ENCODE data around the gene KLHL28.

The KLHL28 gene

DNA sequence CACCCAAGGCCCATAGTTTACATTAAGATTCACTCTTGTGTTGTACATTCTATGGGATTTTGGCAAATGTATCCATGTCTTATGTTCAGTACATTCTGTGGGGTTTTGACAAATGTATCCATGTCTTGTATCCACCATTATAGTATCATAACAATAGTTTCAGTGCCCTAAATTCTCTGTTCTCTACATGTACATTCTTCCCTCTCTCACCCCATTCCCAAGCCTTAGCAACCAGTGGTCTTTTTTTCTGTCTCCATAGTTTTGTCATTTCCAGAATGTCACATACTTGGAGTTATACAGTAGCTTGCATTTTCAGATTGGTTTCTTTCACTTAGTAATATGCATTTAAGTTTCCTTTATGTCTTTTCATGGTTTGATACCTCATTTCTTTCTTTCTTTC, 7.0 kb upstream of the KLHL28 start:
- DNase-seq = no peak
- H3K27me3 ChIP-seq (replicated peaks in 2 of 5; ENCODE audit: control insufficient read depth in 4 of 5, insufficient read depth in 5 of 5, low read length in 4 of 5) = no peaks in the 10 kb centered on the region
- H3K4me3 ChIP-seq (ENCODE audit: control insufficient read depth in 1 of 7, extremely low read depth in 1 of 7, insufficient read depth in 4 of 7, low read depth in 2 of 7, low read length in 6 of 7) = peak overlapping the region in 1 of 7 experiments; percentile 10
- no peak overlapping the region for H3K27ac ChIP-seq (ENCODE audit: insufficient read depth in 1 of 2, low read depth in 1 of 2, low read length in 2 of 2, poor library complexity in 1 of 2, severe bottlenecking in 2 of 2)
- H3K36me3 ChIP-seq (ENCODE audit: control insufficient read depth in 4 of 4, insufficient read depth in 4 of 4, low read length in 3 of 4) = peaks cover 5 to 18% (median 7%) of the 10 kb centered on the region in 4 experiments
- POLR2A ChIA-PET = no interaction called here
- CTCF ChIA-PET = no interaction called here
- peaks cover 8 to 33% (median 23%) of the 10 kb centered on the region in 4 experiments for H3K4me1 ChIP-seq (ENCODE audit: control extremely low read depth in 1 of 4, control insufficient read depth in 4 of 4, insufficient read depth in 4 of 4, low read length in 3 of 4)
- peaks cover 0 to 15% (median 5%) of the 10 kb centered on the region in 5 experiments for H3K9me3 ChIP-seq (ENCODE audit: control extremely low read depth in 1 of 5, control insufficient read depth in 4 of 5, insufficient read depth in 2 of 5, low read depth in 1 of 5, low read length in 4 of 5)

DNA sequence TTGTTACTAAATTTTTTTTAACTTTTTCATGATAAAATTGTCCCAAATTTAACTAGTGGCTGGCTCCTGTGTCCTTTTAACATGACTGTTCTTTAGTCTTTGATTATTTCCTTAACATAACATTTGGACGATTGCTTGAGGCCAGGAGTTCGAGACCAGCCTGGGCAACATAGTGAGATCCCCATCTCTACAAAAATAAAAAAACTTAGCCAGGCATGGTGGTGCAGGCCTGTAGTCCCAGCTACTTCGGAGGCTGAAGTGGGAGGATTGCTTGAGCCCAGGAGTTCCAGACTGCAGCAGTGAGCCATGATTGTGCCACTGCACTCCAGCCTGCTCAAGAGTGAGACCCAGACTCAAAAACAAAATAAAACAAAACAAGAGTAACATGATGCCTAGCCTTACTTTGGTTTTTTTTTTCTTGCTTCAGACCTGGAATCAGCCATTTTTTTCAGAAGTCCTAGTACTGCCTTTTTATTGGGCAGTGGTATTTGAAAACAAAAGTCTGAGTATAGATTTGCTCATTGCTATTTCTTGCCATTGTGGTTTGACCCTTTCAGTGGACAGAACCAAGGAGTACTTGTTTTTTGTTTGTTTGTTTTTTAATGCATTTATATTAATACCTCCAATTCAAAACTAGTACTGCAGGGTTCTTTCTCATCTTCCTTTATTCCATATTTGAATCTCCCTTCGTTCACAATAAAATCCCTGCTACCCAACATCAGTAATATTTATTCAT, 5.0 kb upstream of the KLHL28 start:
- H3K27me3 ChIP-seq (replicated peaks in 2 of 5; ENCODE audit: control insufficient read depth in 4 of 5, insufficient read depth in 5 of 5, low read length in 4 of 5) = no peaks in the 10 kb centered on the region
- peaks cover 0 to 15% (median 5%) of the 10 kb centered on the region in 5 experiments for H3K9me3 ChIP-seq (ENCODE audit: control extremely low read depth in 1 of 5, control insufficient read depth in 4 of 5, insufficient read depth in 2 of 5, low read depth in 1 of 5, low read length in 4 of 5)
- H3K4me3 ChIP-seq (ENCODE audit: control insufficient read depth in 1 of 7, extremely low read depth in 1 of 7, insufficient read depth in 4 of 7, low read depth in 2 of 7, low read length in 6 of 7) = peak overlapping the region in 6 of 7 experiments; percentile 12 to 60 (median 38)
- POLR2A ChIA-PET = no interaction called here
- H3K27ac ChIP-seq (ENCODE audit: insufficient read depth in 1 of 2, low read depth in 1 of 2, low read length in 2 of 2, poor library complexity in 1 of 2, severe bottlenecking in 2 of 2) = no peak overlapping the region
- CTCF ChIA-PET = no interaction called here
- 91% methylated on average over 4 of the region's 4 CpGs for WGBS (ENCODE audit: insufficient coverage)
- DNase-seq = no peak
- peaks cover 16 to 44% (median 36%) of the 10 kb centered on the region in 4 experiments for H3K4me1 ChIP-seq (ENCODE audit: control extremely low read depth in 1 of 4, control insufficient read depth in 4 of 4, insufficient read depth in 4 of 4, low read length in 3 of 4)
- H3K36me3 ChIP-seq (ENCODE audit: control insufficient read depth in 4 of 4, insufficient read depth in 4 of 4, low read length in 3 of 4) = peaks cover 5 to 18% (median 7%) of the 10 kb centered on the region in 4 experiments

DNA sequence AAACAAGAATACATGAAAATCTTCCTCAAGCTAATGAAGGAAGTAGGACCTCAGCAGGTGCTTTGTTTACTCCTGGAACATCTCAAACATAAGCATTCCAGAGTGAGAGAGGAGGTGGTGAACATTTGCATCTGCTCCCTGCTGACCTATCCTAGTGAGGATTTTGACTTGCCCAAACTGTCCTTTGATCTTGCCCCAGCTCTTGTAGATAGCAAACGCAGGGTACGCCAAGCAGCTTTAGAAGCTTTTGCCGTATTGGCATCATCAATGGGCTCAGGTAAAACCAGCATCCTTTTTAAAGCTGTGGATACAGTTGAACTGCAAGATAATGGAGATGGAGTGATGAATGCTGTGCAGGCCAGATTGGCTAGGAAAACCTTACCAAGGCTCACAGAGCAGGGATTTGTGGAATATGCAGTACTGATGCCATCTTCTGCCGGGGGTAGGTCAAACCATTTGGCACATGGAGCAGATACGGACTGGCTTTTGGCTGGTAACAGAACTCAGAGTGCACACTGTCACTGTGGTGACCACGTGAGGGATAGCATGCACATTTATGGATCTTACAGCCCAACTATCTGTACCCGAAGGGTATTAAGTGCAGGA, 2.1 kb upstream of the KLHL28 start:
- H3K27ac ChIP-seq (ENCODE audit: insufficient read depth in 1 of 2, low read depth in 1 of 2, low read length in 2 of 2, poor library complexity in 1 of 2, severe bottlenecking in 2 of 2) = peak overlapping the region in 1 of 2 experiments; percentile 96
- POLR2A ChIA-PET = interaction anchor here (0.8 to 1.3 kb wide), 2 partner anchors 13 to 42 kb away, joined by 3 read pairs; no protein-coding TSS in a partner anchor
- CTCF ChIA-PET = interaction anchor here (3.9 kb wide), 1 partner anchor 51 kb away, joined by 18 read pairs; no protein-coding TSS in a partner anchor
- H3K4me3 ChIP-seq (ENCODE audit: control insufficient read depth in 1 of 7, extremely low read depth in 1 of 7, insufficient read depth in 4 of 7, low read depth in 2 of 7, low read length in 6 of 7) = peak overlapping the region in 6 of 7 experiments; percentile 93 to 100 (median 98)
- WGBS (ENCODE audit: insufficient coverage) = 22% methylated on average over 3 of the region's 7 CpGs
- no peaks in the 10 kb centered on the region for H3K27me3 ChIP-seq (replicated peaks in 2 of 5; ENCODE audit: control insufficient read depth in 4 of 5, insufficient read depth in 5 of 5, low read length in 4 of 5)
- H3K4me1 ChIP-seq (ENCODE audit: control extremely low read depth in 1 of 4, control insufficient read depth in 4 of 4, insufficient read depth in 4 of 4, low read length in 3 of 4) = peaks cover 24 to 61% (median 47%) of the 10 kb centered on the region in 4 experiments
- H3K36me3 ChIP-seq (ENCODE audit: control insufficient read depth in 4 of 4, insufficient read depth in 4 of 4, low read length in 3 of 4) = peaks cover 0 to 5% (median 2%) of the 10 kb centered on the region in 4 experiments
- peaks cover 0 to 10% (median 0%) of the 10 kb centered on the region in 5 experiments for H3K9me3 ChIP-seq (ENCODE audit: control extremely low read depth in 1 of 5, control insufficient read depth in 4 of 5, insufficient read depth in 2 of 5, low read depth in 1 of 5, low read length in 4 of 5)
- DNase-seq = no peak

DNA sequence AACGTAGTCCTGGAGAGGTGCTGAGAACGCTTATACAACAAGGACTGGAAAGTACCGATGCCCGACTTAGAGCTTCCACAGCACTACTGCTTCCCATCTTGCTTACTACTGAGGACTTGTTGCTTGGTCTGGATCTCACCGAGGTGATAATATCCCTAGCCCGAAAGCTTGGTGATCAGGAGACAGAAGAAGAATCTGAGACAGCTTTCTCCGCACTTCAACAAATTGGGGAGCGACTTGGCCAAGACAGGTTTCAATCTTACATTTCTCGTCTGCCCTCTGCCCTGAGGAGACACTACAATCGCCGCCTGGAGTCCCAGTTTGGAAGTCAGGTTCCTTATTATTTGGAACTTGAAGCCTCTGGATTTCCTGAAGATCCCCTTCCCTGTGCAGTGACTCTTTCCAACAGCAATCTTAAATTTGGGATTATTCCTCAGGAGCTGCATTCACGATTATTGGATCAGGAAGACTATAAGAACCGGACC, 1.3 kb upstream of the KLHL28 start:
- no peaks in the 10 kb centered on the region for H3K36me3 ChIP-seq (ENCODE audit: control insufficient read depth in 4 of 4, insufficient read depth in 4 of 4, low read length in 3 of 4)
- peak overlapping the region; percentile 92 to 96 for H3K27ac ChIP-seq (ENCODE audit: insufficient read depth in 1 of 2, low read depth in 1 of 2, low read length in 2 of 2, poor library complexity in 1 of 2, severe bottlenecking in 2 of 2)
- 6% methylated on average over 12 of the region's 13 CpGs for WGBS (ENCODE audit: insufficient coverage)
- ChIA-PET CTCF (interaction anchor here (0.6 to 3.9 kb wide), 7 partner anchors 14 to 172 kb away, joined by 3 to 18 read pairs (median 3); partner anchors contain the start of gene FANCM), POLR2A (interaction anchor here (0.8 to 1.3 kb wide), 2 partner anchors 12 to 43 kb away, joined by 3 read pairs; no protein-coding TSS in a partner anchor)
- peaks cover 0 to 7% (median 0%) of the 10 kb centered on the region in 5 experiments for H3K9me3 ChIP-seq (ENCODE audit: control extremely low read depth in 1 of 5, control insufficient read depth in 4 of 5, insufficient read depth in 2 of 5, low read depth in 1 of 5, low read length in 4 of 5)
- no peak for DNase-seq
- H3K4me1 ChIP-seq (ENCODE audit: control extremely low read depth in 1 of 4, control insufficient read depth in 4 of 4, insufficient read depth in 4 of 4, low read length in 3 of 4) = peaks cover 24 to 65% (median 48%) of the 10 kb centered on the region in 4 experiments
- peak overlapping the region; percentile 93 to 100 (median 98) for H3K4me3 ChIP-seq (ENCODE audit: control insufficient read depth in 1 of 7, extremely low read depth in 1 of 7, insufficient read depth in 4 of 7, low read depth in 2 of 7, low read length in 6 of 7)
- no peaks in the 10 kb centered on the region for H3K27me3 ChIP-seq (replicated peaks in 2 of 5; ENCODE audit: control insufficient read depth in 4 of 5, insufficient read depth in 5 of 5, low read length in 4 of 5)

DNA sequence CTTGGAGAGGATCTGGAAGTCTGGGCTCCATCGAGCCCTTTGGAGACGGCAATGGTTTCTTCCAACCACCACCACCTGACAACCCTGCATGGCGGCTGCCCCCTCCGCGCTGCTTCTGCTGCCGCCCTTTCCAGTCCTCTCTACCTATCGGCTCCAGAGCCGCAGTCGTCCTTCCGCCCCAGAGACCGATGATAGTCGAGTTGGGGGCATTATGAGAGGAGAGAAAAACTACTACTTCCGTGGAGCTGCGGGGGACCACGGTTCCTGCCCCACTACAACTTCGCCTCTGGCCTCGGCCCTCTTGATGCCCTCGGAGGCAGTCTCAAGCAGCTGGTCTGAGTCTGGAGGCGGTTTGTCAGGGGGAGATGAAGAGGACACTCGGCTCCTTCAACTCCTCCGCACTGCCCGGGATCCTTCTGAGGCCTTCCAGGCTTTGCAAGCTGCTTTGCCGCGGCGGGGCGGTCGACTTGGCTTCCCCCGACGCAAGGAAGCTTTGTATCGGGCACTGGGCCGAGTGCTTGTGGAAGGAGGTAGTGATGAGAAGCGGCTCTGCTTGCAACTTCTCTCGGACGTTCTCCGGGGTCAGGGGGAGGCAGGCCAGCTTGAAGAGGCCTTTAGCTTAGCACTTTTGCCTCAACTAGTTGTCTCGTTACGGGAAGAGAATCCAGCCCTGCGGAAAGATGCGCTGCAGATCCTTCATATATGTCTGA, 742 bp upstream of the KLHL28 start:
- no peaks in the 10 kb centered on the region for H3K36me3 ChIP-seq (ENCODE audit: control insufficient read depth in 4 of 4, insufficient read depth in 4 of 4, low read length in 3 of 4)
- peaks cover 0 to 7% (median 0%) of the 10 kb centered on the region in 5 experiments for H3K9me3 ChIP-seq (ENCODE audit: control extremely low read depth in 1 of 5, control insufficient read depth in 4 of 5, insufficient read depth in 2 of 5, low read depth in 1 of 5, low read length in 4 of 5)
- ChIA-PET CTCF (interaction anchor here (0.6 to 3.9 kb wide), 9 partner anchors 13 to 173 kb away, joined by 3 to 18 read pairs (median 4); partner anchors contain the start of gene FANCM), POLR2A (interaction anchor here (0.7 to 1.3 kb wide), 3 partner anchors 43 to 172 kb away, joined by 3 read pairs; partner anchors contain the start of gene FKBP3)
- 5% methylated on average over 35 of the region's 39 CpGs for WGBS (ENCODE audit: insufficient coverage)
- peak overlapping the region; percentile 93 to 100 (median 98) for H3K4me3 ChIP-seq (ENCODE audit: control insufficient read depth in 1 of 7, extremely low read depth in 1 of 7, insufficient read depth in 4 of 7, low read depth in 2 of 7, low read length in 6 of 7)
- peak in 1 of 3 donors; percentile 84 for DNase-seq
- H3K4me1 ChIP-seq (ENCODE audit: control extremely low read depth in 1 of 4, control insufficient read depth in 4 of 4, insufficient read depth in 4 of 4, low read length in 3 of 4) = peaks cover 24 to 62% (median 47%) of the 10 kb centered on the region in 4 experiments
- H3K27me3 ChIP-seq (replicated peaks in 2 of 5; ENCODE audit: control insufficient read depth in 4 of 5, insufficient read depth in 5 of 5, low read length in 4 of 5) = no peaks in the 10 kb centered on the region
- H3K27ac ChIP-seq (ENCODE audit: insufficient read depth in 1 of 2, low read depth in 1 of 2, low read length in 2 of 2, poor library complexity in 1 of 2, severe bottlenecking in 2 of 2) = peak overlapping the region; percentile 92 to 96

DNA sequence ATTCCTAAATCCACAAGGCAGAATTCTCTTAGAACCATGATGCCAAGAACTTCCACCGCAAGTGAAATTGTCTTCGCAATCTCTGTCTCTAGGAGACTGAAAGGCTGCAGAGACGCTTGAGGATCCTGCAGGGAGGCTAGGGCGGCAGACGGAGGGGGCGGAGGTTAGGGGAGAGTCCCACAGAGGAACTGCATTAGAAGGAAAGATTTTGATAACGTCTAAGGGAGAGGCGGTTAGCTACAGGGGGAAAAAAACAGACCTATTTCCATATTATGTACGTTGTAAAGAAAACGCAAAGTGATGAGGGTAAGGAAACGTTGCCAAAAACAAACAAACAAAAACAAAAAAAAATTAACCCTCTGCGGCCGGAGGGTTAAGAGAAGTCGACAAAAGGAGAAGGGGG, 595 bp downstream of the KLHL28 start:
- POLR2A ChIA-PET = no interaction called here
- CTCF ChIA-PET = interaction anchor here (1.3 to 3.9 kb wide), 3 partner anchors 12 to 48 kb away, joined by 4 to 18 read pairs (median 6); no protein-coding TSS in a partner anchor
- WGBS (ENCODE audit: insufficient coverage) = 0% methylated on average over 7 of the region's 14 CpGs
- H3K27ac ChIP-seq (ENCODE audit: insufficient read depth in 1 of 2, low read depth in 1 of 2, low read length in 2 of 2, poor library complexity in 1 of 2, severe bottlenecking in 2 of 2) = peak overlapping the region; percentile 92 to 96
- DNase-seq = peak; percentile 67 to 84 (median 78)
- H3K27me3 ChIP-seq (replicated peaks in 2 of 5; ENCODE audit: control insufficient read depth in 4 of 5, insufficient read depth in 5 of 5, low read length in 4 of 5) = no peaks in the 10 kb centered on the region
- peaks cover 24 to 52% (median 41%) of the 10 kb centered on the region in 4 experiments for H3K4me1 ChIP-seq (ENCODE audit: control extremely low read depth in 1 of 4, control insufficient read depth in 4 of 4, insufficient read depth in 4 of 4, low read length in 3 of 4)
- peak overlapping the region; percentile 93 to 100 (median 98) for H3K4me3 ChIP-seq (ENCODE audit: control insufficient read depth in 1 of 7, extremely low read depth in 1 of 7, insufficient read depth in 4 of 7, low read depth in 2 of 7, low read length in 6 of 7)
- peaks cover 0 to 1% (median 0%) of the 10 kb centered on the region in 4 experiments for H3K36me3 ChIP-seq (ENCODE audit: control insufficient read depth in 4 of 4, insufficient read depth in 4 of 4, low read length in 3 of 4)
- peaks cover 0 to 7% (median 0%) of the 10 kb centered on the region in 5 experiments for H3K9me3 ChIP-seq (ENCODE audit: control extremely low read depth in 1 of 5, control insufficient read depth in 4 of 5, insufficient read depth in 2 of 5, low read depth in 1 of 5, low read length in 4 of 5)
